Keratinocyte (primary cell): ENCODE data around the gene CDKL4.

Experiments
- CTCF ChIP-seq, 3 experiments: IDR thresholded peaks in 1 of 3; conservative IDR thresholded peaks in 1 of 3; optimal IDR thresholded peaks in 1 of 3; 2 replicates in 2 of 3; 3 replicates in 1 of 3; pipeline versions ENCODE3 to v1.5.1; 2011; ENCODE audit warnings: low read length in 3 of 3, mild to moderate bottlenecking in 3 of 3, moderate library complexity in 2 of 3, control low read depth in 1 of 3, inconsistent platforms in 1 of 3; ENCODE audit not compliant: insufficient read depth in 2 of 3; ENCODE audit errors: extremely low read depth in 1 of 3
- EZH2 ChIP-seq: IDR thresholded peaks from one replicate; pipeline ENCODE4 v1.6.1; 2012; ENCODE audit warnings: inconsistent platforms, mild to moderate bottlenecking, low read length, moderate library complexity

GRCh38 chr2:39269941-39270340, 26.2 kb upstream of the CDKL4 start:
- TF ChIP-seq CTCF (optimal IDR thresholded peaks at IDR 0.05 in 1 of 3, IDR thresholded peaks at IDR 0.05 in 1 of 3, conservative IDR thresholded peaks at IDR 0.05 in 1 of 3; ENCODE audit: extremely low read depth in 1 of 3, insufficient read depth in 2 of 3, low read length in 3 of 3) (no peak), EZH2 (no peak)
